NCI-H460 (cell line): ENCODE measurements around the gene NMNAT2. TPM values are rescaled to one million over a fixed set of nuclear protein-coding genes. Genes with fewer than 3 reads are reported as not detected.

ENCODE experiments used
- DNase-seq: peaks from one replicate; pipeline ENCODE4 v3.0.0-alpha.2; 2016; ENCODE audit warnings: low read depth; ENCODE audit errors: extremely low read depth
- total RNA-seq: library from RNA; depleted of rRNA; stranded (reverse); fragments of >200 nt; shearing (Covaris generic); gene quantifications from 2 replicates; pipeline ENCODE4 v1.2.3, GENCODE V29; 2014

NMNAT2 gene
- total RNA-seq, 1 experiment from 2014 or later: 5.3 TPM

GRCh38 chr1:183226361-183226760 is 191.8 kb downstream of the NMNAT2 start:
- no peak for DNase-seq

GRCh38 chr1:183223467-183223866 is 194.7 kb downstream of the NMNAT2 start:
- no peak for DNase-seq

GRCh38 chr1:183222909-183223308 is 195.3 kb downstream of the NMNAT2 start:
- DNase-seq: no peak

GRCh38 chr1:183219616-183220009 is 198.6 kb downstream of the NMNAT2 start:
- DNase-seq: no peak

GRCh38 chr1:183218971-183219615 is 199.1 kb downstream of the NMNAT2 start:
- DNase-seq: no peak

GRCh38 chr1:183218027-183218618 is 200.1 kb downstream of the NMNAT2 start:
- no peak for DNase-seq

- DNase-seq: no peak
Measured at GRCh38 chr1:183215936-183216335, 202.2 kb downstream of the NMNAT2 start.

GRCh38 chr1:183215076-183215720 is 203.0 kb downstream of the NMNAT2 start:
- no peak for DNase-seq

- DNase-seq: no peak
Measured at GRCh38 chr1:183214021-183214970, 203.9 kb downstream of the NMNAT2 start.

GRCh38 chr1:183212870-183213269 is 205.3 kb downstream of the NMNAT2 start:
- DNase-seq: no peak

- DNase-seq: no peak
Measured at GRCh38 chr1:183210681-183211080, 207.5 kb downstream of the NMNAT2 start.

- DNase-seq: peak; percentile 84
Measured at GRCh38 chr1:183209533-183210158, 208.5 kb downstream of the NMNAT2 start.

- no peak for DNase-seq
Measured at GRCh38 chr1:183206538-183207122, 211.6 kb downstream of the NMNAT2 start.

GRCh38 chr1:183205196-183205781 is 212.9 kb downstream of the NMNAT2 start:
- no peak for DNase-seq

GRCh38 chr1:183203094-183203493 is 215.1 kb downstream of the NMNAT2 start:
- no peak for DNase-seq

- no peak for DNase-seq
Measured at GRCh38 chr1:183200451-183200850, 217.7 kb downstream of the NMNAT2 start.

- no peak for DNase-seq
Measured at GRCh38 chr1:183199304-183199703, 218.9 kb downstream of the NMNAT2 start.

- no peak for DNase-seq
Measured at GRCh38 chr1:183198463-183198862, 219.7 kb downstream of the NMNAT2 start.
